HepG2 (cell line): ENCODE data around the gene WNT5B. TPM values are rescaled to one million over a fixed set of nuclear protein-coding genes. Genes with fewer than 3 reads are reported as not detected.

ENCODE experiments used
- CHCHD3 ChIP-seq: sonication (generic); formaldehyde crosslinking; IDR thresholded peaks from 2 replicates; pipeline ENCODE4 v1.8.0; 2022; ENCODE audit warnings: mild to moderate bottlenecking, missing genetic modification reagents, moderate library complexity
- DMTF1 ChIP-seq: sonication (generic); formaldehyde crosslinking; IDR thresholded peaks from 2 replicates; pipeline ENCODE4 v1.4.0; 2020; ENCODE audit warnings: mild to moderate bottlenecking, missing genetic modification reagents
- HMGXB3 ChIP-seq: sonication (generic); formaldehyde crosslinking; IDR thresholded peaks from 2 replicates; pipeline ENCODE4 v1.4.0; 2020; ENCODE audit warnings: missing genetic modification reagents, borderline replicate concordance
- NBN ChIP-seq: fragments of 450-650 bp; conservative IDR thresholded peaks from 2 replicates; pipeline ENCODE4 v1.6.1; 2017
- PAXIP1 ChIP-seq: sonication (generic); formaldehyde crosslinking; conservative IDR thresholded peaks from 2 replicates; pipeline ENCODE4 v1.4.0; 2020; ENCODE audit warnings: mild to moderate bottlenecking, missing genetic modification reagents, moderate library complexity
- PBX3 ChIP-seq: sonication (generic); formaldehyde crosslinking; IDR thresholded peaks from 2 replicates; pipeline ENCODE4 v1.8.1; 2023; ENCODE audit warnings: missing genetic modification reagents, inconsistent platforms, borderline replicate concordance
- UBTF ChIP-seq: sonication (generic); formaldehyde crosslinking; IDR thresholded peaks from 2 replicates; pipeline ENCODE4 v1.4.0; 2020; ENCODE audit warnings: mild to moderate bottlenecking, missing genetic modification reagents
- ZNF574 ChIP-seq: sonication (generic); formaldehyde crosslinking; IDR thresholded peaks from 2 replicates; pipeline ENCODE4 v1.4.0; 2020; ENCODE audit warnings: missing genetic modification reagents
- ZNF605 ChIP-seq: sonication (generic); formaldehyde crosslinking; IDR thresholded peaks from 2 replicates; pipeline ENCODE4 v1.8.0; 2022; ENCODE audit warnings: mild to moderate bottlenecking, missing genetic modification reagents
- ZNF720 ChIP-seq: sonication (generic); formaldehyde crosslinking; IDR thresholded peaks from 2 replicates; pipeline ENCODE4 v1.4.0; 2020; ENCODE audit warnings: missing genetic modification reagents
- ZNF841 ChIP-seq: sonication (generic); formaldehyde crosslinking; IDR thresholded peaks from 2 replicates; pipeline ENCODE4 v1.8.1; 2023; ENCODE audit warnings: missing genetic modification reagents, borderline replicate concordance
- polyA plus RNA-seq, 8 experiments: library from polyadenylated mRNA; depleted of rRNA in 3 of 8; stranded (reverse) in 7 of 8; unstranded in 1 of 8; fragments of >200 nt; fragmentation: Illumina TruSeq in 4 of 8; extraction: Trizol in 4 of 8; gene quantifications; 2 replicates each; pipeline versions ENCODE4 v1.2.1 to v1.2.3, GENCODE V29; 2011 to 2016; ENCODE audit warnings: low read depth in 4 of 8, missing spikeins in 1 of 8, mixed read lengths in 1 of 8; ENCODE audit not compliant: insufficient read depth in 1 of 8
- total RNA-seq, 5 experiments: library from RNA; depleted of rRNA; stranded (reverse); fragments of >200 nt; fragmentation: Illumina TruSeq; extraction: Trizol; gene quantifications; 2 replicates each; pipeline ENCODE4 v1.2.3, GENCODE V29; 2016; ENCODE audit warnings: low read depth in 1 of 5

The WNT5B gene
- total and polyA plus RNA-seq, 2 of the 13 experiments (the other 11 are each of a cell fraction or from before 2014, with no cell fraction given) = 0.04 TPM; not detected in 1

GRCh38 chr12:1690578-1691122 lies 61.6 kb downstream of the WNT5B start, which contains the start of gene ADIPOR2 (continued):
- TF ChIP-seq HMGXB3 (CRISPR knock-in tag) (no peak), PBX3 (no peak), NBN (no peak), CHCHD3 (no peak), ZNF574 (CRISPR knock-in tag) (peak; percentile 85), ZNF841 (CRISPR knock-in tag) (no peak), PAXIP1 (CRISPR knock-in tag) (peak; percentile 41; the same call in 1 of the 2 replicates), ZNF720 (CRISPR knock-in tag) (no peak), DMTF1 (CRISPR knock-in tag) (no peak), UBTF (no peak), ZNF605 (peak; percentile 36; the same call in 1 of the 2 replicates)
